K562 (cell line): ENCODE data around the gene UBE2H. TPM values are rescaled to one million over a fixed set of nuclear protein-coding genes. Genes with fewer than 3 reads are reported as not detected.
A peak's percentile ranks its signal among the peaks of the same experiment; 100 is the strongest.

Experiments
- CC2D1A ChIP-seq: fragments of 450-650 bp; IDR thresholded peaks from 2 replicates; pipeline ENCODE4 v1.6.1; 2017; ENCODE audit warnings: mild to moderate bottlenecking
- CGGBP1 ChIP-seq: fragments of 250-450 bp; sonication (Bioruptor Pico); IDR thresholded peaks from 2 replicates; pipeline ENCODE4 v1.9.0; 2021; ENCODE audit warnings: mild to moderate bottlenecking
- CHD1 ChIP-seq: fragments of 200-600 bp; sonication (generic); IDR thresholded peaks from one replicate; pipeline ENCODE4 v1.6.1; 2012; ENCODE audit warnings: mild to moderate bottlenecking, moderate library complexity, low read length, inconsistent platforms
- E2F3 ChIP-seq: fragments of 250-450 bp; sonication (Bioruptor Pico); IDR thresholded peaks from 2 replicates; pipeline ENCODE4 v1.4.0; 2020; ENCODE audit warnings: mild to moderate bottlenecking
- ILF3 ChIP-seq: fragments of 450-650 bp; IDR thresholded peaks from 2 replicates; pipeline ENCODE4 v1.6.1; 2018; ENCODE audit warnings: antibody characterized with exemption, mild to moderate bottlenecking, moderate library complexity, borderline replicate concordance
- KDM5B ChIP-seq: fragments of 200-600 bp; sonication (generic); IDR thresholded peaks from 2 replicates; pipeline ENCODE4 v1.6.1; 2012; ENCODE audit warnings: low read depth, mild to moderate bottlenecking, moderate library complexity, low read length, control low read depth, inconsistent platforms; ENCODE audit not compliant: insufficient replicate concordance
- NR2C2 ChIP-seq, 2 experiments: fragments of 200-800 bp in 1 of 2; sonication (Bioruptor generic) in 1 of 2; sonication (generic) in 1 of 2; formaldehyde crosslinking in 1 of 2; IDR thresholded peaks; 2 replicates each; pipeline versions ENCODE4 v1.6.1 to v1.8.0; 2016 to 2022; ENCODE audit warnings: mild to moderate bottlenecking in 1 of 2, missing compliant biosample characterization in 1 of 2, missing genetic modification characterization in 1 of 2, missing genetic modification reagents in 1 of 2
- NR2F6 ChIP-seq: fragments of 450-650 bp; formaldehyde crosslinking; IDR thresholded peaks from 2 replicates; pipeline ENCODE4 v1.4.0; 2020; ENCODE audit warnings: mild to moderate bottlenecking
- PKNOX1 ChIP-seq: fragments of 450-650 bp; IDR thresholded peaks from 2 replicates; pipeline ENCODE4 v1.6.1; 2016
- POLR3A ChIP-seq: IDR thresholded peaks from 2 replicates; pipeline ENCODE4 v1.6.1; 2011; ENCODE audit warnings: borderline replicate concordance, mild to moderate bottlenecking, moderate library complexity; ENCODE audit not compliant: insufficient read length, insufficient read depth; ENCODE audit errors: extremely low read depth
- PRMT5 ChIP-seq: sonication (generic); formaldehyde crosslinking; IDR thresholded peaks from 2 replicates; pipeline ENCODE4 v1.5.0; 2020; ENCODE audit warnings: missing genetic modification reagents
- RAD21 ChIP-seq, 2 experiments: fragments of 250-450 bp in 1 of 2; fragments of 450-650 bp in 1 of 2; sonication (Bioruptor Pico) in 1 of 2; formaldehyde crosslinking in 1 of 2; IDR thresholded peaks in 1 of 2; conservative IDR thresholded peaks in 1 of 2; 2 replicates each; pipeline versions ENCODE4 v1.4.0 to v1.8.0; 2020 to 2022; ENCODE audit warnings: mild to moderate bottlenecking in 2 of 2, moderate library complexity in 1 of 2
- SMARCA5 ChIP-seq: fragments of 450-650 bp; IDR thresholded peaks from 2 replicates; pipeline ENCODE4 v1.6.1; 2016
- SMARCC2 ChIP-seq: fragments of 450-650 bp; IDR thresholded peaks from 2 replicates; pipeline ENCODE4 v1.6.1; 2017; ENCODE audit warnings: antibody characterized with exemption, moderate library complexity, mild to moderate bottlenecking, low read depth
- SMARCE1 ChIP-seq: fragments of 450-650 bp; IDR thresholded peaks from 2 replicates; pipeline ENCODE4 v1.7.1; 2016; ENCODE audit warnings: mild to moderate bottlenecking
- ZBTB2 ChIP-seq: fragments of 450-650 bp; IDR thresholded peaks from 2 replicates; pipeline ENCODE4 v1.6.1; 2016; ENCODE audit warnings: antibody characterized with exemption
- ZNF282 ChIP-seq: sonication (generic); formaldehyde crosslinking; IDR thresholded peaks from 2 replicates; pipeline ENCODE4 v1.8.1; 2023; ENCODE audit warnings: missing genetic modification reagents
- ZNF431 ChIP-seq: sonication (generic); formaldehyde crosslinking; IDR thresholded peaks from 2 replicates; pipeline ENCODE4 v1.8.0; 2022; ENCODE audit warnings: mild to moderate bottlenecking, missing genetic modification reagents
- polyA plus RNA-seq, 8 experiments: library from polyadenylated mRNA; depleted of rRNA in 4 of 8; stranded (reverse) in 5 of 8; unstranded in 3 of 8; fragments of >200 nt; fragmentation: Nextera tagmentation in 2 of 8; fragmentation: Illumina TruSeq in 1 of 8; extraction: Ambion mirVana in 2 of 8; extraction: Trizol in 1 of 8; gene quantifications; 2 replicates each; pipeline versions ENCODE4 v1.2.1 to v1.2.3, GENCODE V29; 2011 to 2014; ENCODE audit warnings: inconsistent platforms in 1 of 8, missing spikeins in 1 of 8
- total RNA-seq, 7 experiments: library from RNA; depleted of rRNA in 6 of 7; stranded (reverse); fragments of >200 nt in 6 of 7; fragmentation: Illumina TruSeq in 2 of 7; extraction: Trizol in 2 of 7; gene quantifications; 2 replicates each; pipeline versions ENCODE4 v1.2.1 to v1.2.3, GENCODE V29; 2011 to 2021; ENCODE audit warnings: low replicate concordance in 1 of 7
- TF ChIP-seq, protein P1 (sequence below), 2 experiments: fragments of 450-650 bp in 1 of 2; IDR thresholded peaks; 2 replicates each; pipeline ENCODE4 v1.6.1; 2011 to 2017; ENCODE audit warnings: low read depth in 2 of 2, antibody characterized with exemption in 1 of 2, borderline replicate concordance in 1 of 2, low read length in 1 of 2, mild to moderate bottlenecking in 1 of 2, mixed read lengths in 1 of 2; ENCODE audit not compliant: control insufficient read depth in 1 of 2
- TF ChIP-seq, protein P2 (sequence below): sonication (generic); formaldehyde crosslinking; IDR thresholded peaks from 2 replicates; pipeline ENCODE4 v1.8.0; 2022; ENCODE audit warnings: missing genetic modification reagents, mild to moderate bottlenecking, moderate library complexity, borderline replicate concordance

The UBE2H gene
- total and polyA plus RNA-seq, 9 of the 15 experiments (the other 6 are each of a cell fraction or from before 2014, with no cell fraction given): 6.3 to 33.0 (median 13.3) TPM

DNA sequence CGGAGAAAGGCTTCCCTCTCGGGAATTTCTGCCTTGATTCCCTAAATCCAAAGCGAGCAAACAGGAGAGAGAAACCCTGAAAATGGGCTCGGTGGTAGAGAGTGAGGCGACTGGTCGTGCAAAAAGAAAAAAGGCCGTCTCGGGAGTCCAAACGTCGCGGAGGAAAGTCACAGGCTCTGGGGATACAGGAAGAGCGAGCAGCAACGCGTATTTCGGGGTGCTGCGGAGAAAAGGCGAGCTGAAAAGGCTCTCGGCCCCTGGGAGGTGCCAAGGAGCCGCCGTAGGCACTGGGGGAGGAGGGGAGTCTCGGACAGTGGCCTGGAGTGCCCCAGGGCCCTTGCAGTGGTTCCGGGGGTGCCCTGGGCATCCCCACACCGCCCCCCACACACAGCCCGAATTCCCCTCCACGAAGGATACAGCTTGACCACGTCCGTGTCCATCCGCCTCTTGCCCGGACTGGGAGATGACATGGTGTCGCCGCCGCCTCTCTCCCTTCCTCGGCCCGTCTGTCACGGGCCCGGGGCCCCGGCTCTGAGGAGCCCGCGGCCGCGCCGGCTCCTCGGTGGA, 591 bp downstream of the UBE2H start (continued):
- TF ChIP-seq ZBTB2 (0 out of 2 replicates have a peak, but pooled peaks have one; percentile 12), SMARCC2 (no peak), SMARCA5 (peak; percentile 58), SMARCE1 (peak; percentile 17; the same call in 1 of the 2 replicates), CHD1 (peak; percentile 83), KDM5B (peak; percentile 51), CC2D1A (peak; percentile 39; the same call in 1 of the 2 replicates), E2F3 (CRISPR knock-in tag) (no peak), ZNF431 (peak; percentile 71), ZNF282 (CRISPR knock-in tag) (0 out of 2 replicates have a peak, but pooled peaks have one; percentile 81), RAD21 (CRISPR knock-in tag; conservative IDR thresholded peaks at IDR 0.05 in 1 of 2, IDR thresholded peaks at IDR 0.05 in 1 of 2) (peak in 1 of 2 experiments; percentile 10; a peak in 1 of 4 replicates), PRMT5 (CRISPR knock-in tag) (no peak), PKNOX1 (0 out of 2 replicates have a peak, but pooled peaks have one; percentile 7), POLR3A (no peak), ILF3 (no peak), NR2F6 (no peak), NR2C2 (CRISPR knock-in tag; IDR thresholded peaks at IDR 0.05) (no peak), NR2C2 (tag; IDR thresholded peaks at IDR 0.05) (peak; percentile 3; the same call in 1 of the 2 replicates), CGGBP1 (0 out of 2 replicates have a peak, but pooled peaks have one; percentile 36)
- TF ChIP-seq, protein P1, sequence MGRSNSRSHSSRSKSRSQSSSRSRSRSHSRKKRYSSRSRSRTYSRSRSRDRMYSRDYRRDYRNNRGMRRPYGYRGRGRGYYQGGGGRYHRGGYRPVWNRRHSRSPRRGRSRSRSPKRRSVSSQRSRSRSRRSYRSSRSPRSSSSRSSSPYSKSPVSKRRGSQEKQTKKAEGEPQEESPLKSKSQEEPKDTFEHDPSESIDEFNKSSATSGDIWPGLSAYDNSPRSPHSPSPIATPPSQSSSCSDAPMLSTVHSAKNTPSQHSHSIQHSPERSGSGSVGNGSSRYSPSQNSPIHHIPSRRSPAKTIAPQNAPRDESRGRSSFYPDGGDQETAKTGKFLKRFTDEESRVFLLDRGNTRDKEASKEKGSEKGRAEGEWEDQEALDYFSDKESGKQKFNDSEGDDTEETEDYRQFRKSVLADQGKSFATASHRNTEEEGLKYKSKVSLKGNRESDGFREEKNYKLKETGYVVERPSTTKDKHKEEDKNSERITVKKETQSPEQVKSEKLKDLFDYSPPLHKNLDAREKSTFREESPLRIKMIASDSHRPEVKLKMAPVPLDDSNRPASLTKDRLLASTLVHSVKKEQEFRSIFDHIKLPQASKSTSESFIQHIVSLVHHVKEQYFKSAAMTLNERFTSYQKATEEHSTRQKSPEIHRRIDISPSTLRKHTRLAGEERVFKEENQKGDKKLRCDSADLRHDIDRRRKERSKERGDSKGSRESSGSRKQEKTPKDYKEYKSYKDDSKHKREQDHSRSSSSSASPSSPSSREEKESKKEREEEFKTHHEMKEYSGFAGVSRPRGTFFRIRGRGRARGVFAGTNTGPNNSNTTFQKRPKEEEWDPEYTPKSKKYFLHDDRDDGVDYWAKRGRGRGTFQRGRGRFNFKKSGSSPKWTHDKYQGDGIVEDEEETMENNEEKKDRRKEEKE (IDR thresholded peaks at IDR 0.05; ENCODE audit: borderline replicate concordance in 1 of 2, control insufficient read depth in 1 of 2, low read depth in 2 of 2, low read length in 1 of 2): 0 out of 4 replicates have a peak, but pooled peaks of 1 of the 2 experiments have one; percentile 2
- TF ChIP-seq, protein P2, sequence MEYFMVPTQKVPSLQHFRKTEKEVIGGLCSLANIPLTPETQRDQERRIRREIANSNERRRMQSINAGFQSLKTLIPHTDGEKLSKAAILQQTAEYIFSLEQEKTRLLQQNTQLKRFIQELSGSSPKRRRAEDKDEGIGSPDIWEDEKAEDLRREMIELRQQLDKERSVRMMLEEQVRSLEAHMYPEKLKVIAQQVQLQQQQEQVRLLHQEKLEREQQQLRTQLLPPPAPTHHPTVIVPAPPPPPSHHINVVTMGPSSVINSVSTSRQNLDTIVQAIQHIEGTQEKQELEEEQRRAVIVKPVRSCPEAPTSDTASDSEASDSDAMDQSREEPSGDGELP: peak; percentile 2; the same call in 1 of the 2 replicates
